GM12873 (cell line): Measurements from ENCODE around the gene MYO10.

Experiments
- CTCF ChIP-seq: IDR thresholded peaks from 2 replicates; pipeline ENCODE4 v1.5.1; 2012; ENCODE audit warnings: low read depth, mild to moderate bottlenecking, moderate library complexity, low read length, control low read depth; ENCODE audit not compliant: insufficient read depth; ENCODE audit errors: missing control alignments

The MYO10 gene

GRCh38 chr5:16937503-16938161 is 1.5 kb upstream of the MYO10 start:
- TF ChIP-seq CTCF, result no peak

- TF ChIP-seq CTCF, result no peak
Measured at GRCh38 chr5:16936989-16937438, 926 bp upstream of the MYO10 start.

- TF ChIP-seq CTCF, result no peak
Measured at GRCh38 chr5:16935231-16936149, 598 bp downstream of the MYO10 start.

- TF ChIP-seq CTCF, result no peak
Measured at GRCh38 chr5:16934677-16935153, 1.4 kb downstream of the MYO10 start.

GRCh38 chr5:16934123-16934522 is 2.0 kb downstream of the MYO10 start:
- peak; percentile 72 for TF ChIP-seq CTCF

- no peak for TF ChIP-seq CTCF
Measured at GRCh38 chr5:16933337-16933736, 2.8 kb downstream of the MYO10 start.

- no peak for TF ChIP-seq CTCF
Measured at GRCh38 chr5:16932401-16932800, 3.7 kb downstream of the MYO10 start.
